GM12891 (cell line): ENCODE results near the gene SPINT2.

ENCODE experiments used
- POLR2A ChIP-seq: IDR thresholded peaks from 2 replicates; pipeline ENCODE4 v1.6.1; 2011; ENCODE audit warnings: low read depth, low read length, control low read depth
- POLR2AphosphoS5 ChIP-seq: IDR thresholded peaks from 2 replicates; pipeline ENCODE4 v1.6.1; 2011; ENCODE audit warnings: low read depth, low read length, control low read depth
- POU2F2 ChIP-seq: IDR thresholded peaks from 2 replicates; pipeline ENCODE4 v1.6.1; 2011; ENCODE audit warnings: low read depth, mild to moderate bottlenecking, control low read depth, low read length, moderate library complexity
- SPI1 ChIP-seq: IDR thresholded peaks from 2 replicates; pipeline ENCODE4 v1.6.1; 2011; ENCODE audit warnings: low read depth, low read length, control low read depth
- TAF1 ChIP-seq: IDR thresholded peaks from 2 replicates; pipeline ENCODE4 v1.6.1; 2011; ENCODE audit warnings: low read depth, low read length, control low read depth

GRCh38 chr19:38265921-38266429 lies 1.6 kb downstream of the SPINT2 start:
- no peak for TF ChIP-seq POLR2A
- TF ChIP-seq POLR2AphosphoS5 = no peak
- no peak for TF ChIP-seq TAF1
- no peak for TF ChIP-seq SPI1
- TF ChIP-seq POU2F2 = no peak
